GM12874 (cell line): ENCODE results near the gene DIP2C.

Source experiments
- CTCF ChIP-seq: IDR thresholded peaks from 2 replicates; pipeline ENCODE4 v1.5.1; 2011; ENCODE audit warnings: low read depth, mild to moderate bottlenecking, control low read depth, low read length, moderate library complexity; ENCODE audit not compliant: insufficient read depth

The DIP2C gene

GRCh38 chr10:661597-662222 is 27.8 kb downstream of the DIP2C start:
- no peak for TF ChIP-seq CTCF

- no peak for TF ChIP-seq CTCF
These were observed 28.4 kb downstream of the DIP2C start for GRCh38 chr10:660970-661596.

GRCh38 chr10:660413-660969 is 29.0 kb downstream of the DIP2C start:
- TF ChIP-seq CTCF = no peak

GRCh38 chr10:659688-660141 is 29.8 kb downstream of the DIP2C start:
- TF ChIP-seq CTCF = no peak

- no peak for TF ChIP-seq CTCF
These were observed 32.6 kb downstream of the DIP2C start for GRCh38 chr10:656883-657282.

- no peak for TF ChIP-seq CTCF
These were observed 34.3 kb downstream of the DIP2C start for GRCh38 chr10:655184-655583.

GRCh38 chr10:654647-654996 is 34.8 kb downstream of the DIP2C start:
- no peak for TF ChIP-seq CTCF
